Measurements from ENCODE around the gene LEFTY1.

Gene LEFTY1

GRCh38 chr1:225862581-225862950 is 26.4 kb downstream of the LEFTY1 start:
- in situ Hi-C loops (cut with HindIII; ENCODE audit: low pct_ligation_motif_present, low sequenced_read_pairs) = no loop called here
- Histone ChIP-seq H3K4me3 (ENCODE audit: low read depth, low read length) (no peak overlapping the region), H3K27me3 (replicated peaks) (no peaks in the 10 kb centered on the region), H3K36me3 (replicated peaks) (peaks cover 32% of the 10 kb centered on the region), H3K27ac (no peak overlapping the region)
- TF ChIP-seq, protein P1, sequence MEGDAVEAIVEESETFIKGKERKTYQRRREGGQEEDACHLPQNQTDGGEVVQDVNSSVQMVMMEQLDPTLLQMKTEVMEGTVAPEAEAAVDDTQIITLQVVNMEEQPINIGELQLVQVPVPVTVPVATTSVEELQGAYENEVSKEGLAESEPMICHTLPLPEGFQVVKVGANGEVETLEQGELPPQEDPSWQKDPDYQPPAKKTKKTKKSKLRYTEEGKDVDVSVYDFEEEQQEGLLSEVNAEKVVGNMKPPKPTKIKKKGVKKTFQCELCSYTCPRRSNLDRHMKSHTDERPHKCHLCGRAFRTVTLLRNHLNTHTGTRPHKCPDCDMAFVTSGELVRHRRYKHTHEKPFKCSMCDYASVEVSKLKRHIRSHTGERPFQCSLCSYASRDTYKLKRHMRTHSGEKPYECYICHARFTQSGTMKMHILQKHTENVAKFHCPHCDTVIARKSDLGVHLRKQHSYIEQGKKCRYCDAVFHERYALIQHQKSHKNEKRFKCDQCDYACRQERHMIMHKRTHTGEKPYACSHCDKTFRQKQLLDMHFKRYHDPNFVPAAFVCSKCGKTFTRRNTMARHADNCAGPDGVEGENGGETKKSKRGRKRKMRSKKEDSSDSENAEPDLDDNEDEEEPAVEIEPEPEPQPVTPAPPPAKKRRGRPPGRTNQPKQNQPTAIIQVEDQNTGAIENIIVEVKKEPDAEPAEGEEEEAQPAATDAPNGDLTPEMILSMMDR (IDR thresholded peaks at IDR 0.05; ENCODE audit: low read depth, low read length, missing control alignments) = no peak
- DNase-seq = no peak

GRCh38 chr1:225861834-225862580 is 26.9 kb downstream of the LEFTY1 start:
- peaks cover 31% of the 10 kb centered on the region for H3K36me3 ChIP-seq (replicated peaks)
- in situ Hi-C loops (cut with HindIII; ENCODE audit: low pct_ligation_motif_present, low sequenced_read_pairs) = no loop called here

GRCh38 chr1:225860876-225861441 is 28.0 kb downstream of the LEFTY1 start:
- Histone ChIP-seq H3K4me3 (ENCODE audit: low read depth, low read length) (no peak overlapping the region), H3K27me3 (replicated peaks) (no peaks in the 10 kb centered on the region), H3K36me3 (replicated peaks) (peaks cover 27% of the 10 kb centered on the region), H3K27ac (no peak overlapping the region)
- DNase-seq = no peak
- in situ Hi-C loops (cut with HindIII; ENCODE audit: low pct_ligation_motif_present, low sequenced_read_pairs) = no loop called here
- TF ChIP-seq, protein P1 (IDR thresholded peaks at IDR 0.05; ENCODE audit: low read depth, low read length, missing control alignments) = no peak

More at GRCh38 chr1:225861834-225862580, 26.9 kb downstream of the LEFTY1 start:
- no peak for DNase-seq
- H3K27me3 ChIP-seq (replicated peaks) = no peaks in the 10 kb centered on the region
- no peak overlapping the region for H3K4me3 ChIP-seq (ENCODE audit: low read depth, low read length)
- TF ChIP-seq, protein P1 (IDR thresholded peaks at IDR 0.05; ENCODE audit: low read depth, low read length, missing control alignments) = no peak
- H3K27ac ChIP-seq = no peak overlapping the region

- TF ChIP-seq, protein P1 (IDR thresholded peaks at IDR 0.05; ENCODE audit: low read depth, low read length, missing control alignments) = no peak
- Histone ChIP-seq H3K4me3 (ENCODE audit: low read depth, low read length) (no peak overlapping the region), H3K36me3 (replicated peaks) (peaks cover 27% of the 10 kb centered on the region), H3K27ac (no peak overlapping the region), H3K27me3 (replicated peaks) (no peaks in the 10 kb centered on the region)
- DNase-seq = no peak
- in situ Hi-C loops (cut with HindIII; ENCODE audit: low pct_ligation_motif_present, low sequenced_read_pairs) = no loop called here
Observed at GRCh38 chr1:225860107-225860506, 28.8 kb downstream of the LEFTY1 start.

- TF ChIP-seq, protein P1 (IDR thresholded peaks at IDR 0.05; ENCODE audit: low read depth, low read length, missing control alignments) = no peak
- in situ Hi-C loops (cut with HindIII; ENCODE audit: low pct_ligation_motif_present, low sequenced_read_pairs) = no loop called here
- no peak for DNase-seq
- H3K27me3 ChIP-seq (replicated peaks) = no peaks in the 10 kb centered on the region
- peaks cover 27% of the 10 kb centered on the region for H3K36me3 ChIP-seq (replicated peaks)
- no peak overlapping the region for H3K4me3 ChIP-seq (ENCODE audit: low read depth, low read length)
- no peak overlapping the region for H3K27ac ChIP-seq
Observed at GRCh38 chr1:225859151-225859550, 29.8 kb downstream of the LEFTY1 start.
